Activated CD8-positive, alpha-beta T cell treated with anti-CD3 and anti-CD28 coated beads for 36 hours (primary cell): ENCODE data around the gene SPDYE4. TPM values are rescaled to one million over a fixed set of nuclear protein-coding genes. Genes with fewer than 3 reads are reported as not detected.

ENCODE experiments used
- ATAC-seq: fragments of 200-7000 bp; cut with Tn5 transposase; one replicate; pipeline ENCODE4 v1.10.0; 2021; ENCODE audit warnings: mild to moderate bottlenecking, moderate library complexity
- CTCF ChIA-PET: fragments of 350-600 bp; sonication (Branson Sonifier 250); formaldehyde crosslinking; loops from one replicate; lab custom pipeline; 2021; ENCODE audit warnings: antibody characterized with exemption; lab: Charles Lee
- POLR2A ChIA-PET: fragments of 350-600 bp; sonication (Branson Sonifier 250); formaldehyde crosslinking; loops from one replicate; lab custom pipeline; 2021; ENCODE audit warnings: antibody characterized with exemption; lab: Charles Lee
- DNase-seq: peaks from one replicate; pipeline ENCODE4 v3.0.0-alpha.2; 2020
- H3K27ac Mint-ChIP-seq: one replicate; pipeline ENCODE4 v1.8.0; 2021; ENCODE audit warnings: mild to moderate bottlenecking, mixed read lengths
- H3K27me3 Mint-ChIP-seq: one replicate; pipeline ENCODE4 v1.8.0; 2021; ENCODE audit warnings: mixed read lengths
- H3K36me3 Mint-ChIP-seq: one replicate; pipeline ENCODE4 v1.8.0; 2021; ENCODE audit warnings: low read depth, mixed read lengths
- H3K4me1 Mint-ChIP-seq: one replicate; pipeline ENCODE4 v1.8.0; 2021; ENCODE audit warnings: low read depth, mixed read lengths
- H3K4me3 Mint-ChIP-seq: one replicate; pipeline ENCODE4 v1.8.0; 2021; ENCODE audit warnings: mild to moderate bottlenecking, moderate library complexity, mixed read lengths
- H3K9me3 Mint-ChIP-seq: one replicate; pipeline ENCODE4 v1.8.0; 2021; ENCODE audit warnings: mixed read lengths
- intact Hi-C: fragments of 100-400 bp; cut with micrococcal nuclease; formaldehyde crosslinking; loops from one replicate; pipeline ENCODE4 v1.10.0; 2022
- total RNA-seq, 2 experiments: library from RNA; stranded (reverse); gene quantifications; one replicate each; pipeline ENCODE4 v1.2.3, GENCODE V29; 2021
- TF ChIP-seq, protein P1 (sequence below): fragments of 200-600 bp; IDR thresholded peaks from one replicate; pipeline ENCODE4 v1.8.0; 2022; ENCODE audit warnings: antibody characterized with exemption, mild to moderate bottlenecking

SPDYE4 gene
- total RNA-seq, 2 experiments from 2014 or later, result not detected

DNA sequence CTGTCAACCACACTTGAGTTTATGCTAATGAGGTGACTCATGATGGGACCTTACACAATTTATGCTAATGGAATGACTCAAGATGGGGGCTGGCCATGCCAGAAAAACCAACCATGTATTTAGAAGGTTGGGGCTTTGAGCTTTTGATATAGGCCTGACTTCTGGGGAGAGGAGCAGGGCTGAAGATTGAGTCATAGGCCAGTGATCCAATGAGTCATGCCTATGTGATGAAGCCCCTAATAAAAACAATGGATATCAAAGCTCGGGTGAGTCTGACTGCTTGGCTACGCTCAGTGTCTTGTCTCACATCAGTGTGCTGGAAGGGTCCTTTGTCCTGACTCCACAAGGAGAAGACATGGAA lies 33.5 kb upstream of the SPDYE4 start:
- ATAC-seq (peak; percentile 87), DNase-seq (peak; percentile 45)
- no peaks in the 10 kb centered on the region for H3K4me1 Mint-ChIP-seq
- ChIA-PET POLR2A (interaction anchor here (0.5 to 0.6 kb wide), 2 partner anchors 406 to 1072 kb away, joined by 3 read pairs; no protein-coding TSS in a partner anchor), CTCF (no interaction called here)
- H3K36me3 Mint-ChIP-seq, result no peaks in the 10 kb centered on the region
- TF ChIP-seq, protein P1, sequence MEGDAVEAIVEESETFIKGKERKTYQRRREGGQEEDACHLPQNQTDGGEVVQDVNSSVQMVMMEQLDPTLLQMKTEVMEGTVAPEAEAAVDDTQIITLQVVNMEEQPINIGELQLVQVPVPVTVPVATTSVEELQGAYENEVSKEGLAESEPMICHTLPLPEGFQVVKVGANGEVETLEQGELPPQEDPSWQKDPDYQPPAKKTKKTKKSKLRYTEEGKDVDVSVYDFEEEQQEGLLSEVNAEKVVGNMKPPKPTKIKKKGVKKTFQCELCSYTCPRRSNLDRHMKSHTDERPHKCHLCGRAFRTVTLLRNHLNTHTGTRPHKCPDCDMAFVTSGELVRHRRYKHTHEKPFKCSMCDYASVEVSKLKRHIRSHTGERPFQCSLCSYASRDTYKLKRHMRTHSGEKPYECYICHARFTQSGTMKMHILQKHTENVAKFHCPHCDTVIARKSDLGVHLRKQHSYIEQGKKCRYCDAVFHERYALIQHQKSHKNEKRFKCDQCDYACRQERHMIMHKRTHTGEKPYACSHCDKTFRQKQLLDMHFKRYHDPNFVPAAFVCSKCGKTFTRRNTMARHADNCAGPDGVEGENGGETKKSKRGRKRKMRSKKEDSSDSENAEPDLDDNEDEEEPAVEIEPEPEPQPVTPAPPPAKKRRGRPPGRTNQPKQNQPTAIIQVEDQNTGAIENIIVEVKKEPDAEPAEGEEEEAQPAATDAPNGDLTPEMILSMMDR, result no peak
- peaks cover 9% of the 10 kb centered on the region for H3K9me3 Mint-ChIP-seq
- no peaks in the 10 kb centered on the region for H3K27me3 Mint-ChIP-seq
- intact Hi-C loops, result no loop called here
- H3K4me3 Mint-ChIP-seq, result no peak overlapping the region
- no peak overlapping the region for H3K27ac Mint-ChIP-seq

- CTCF ChIA-PET, result no interaction called here
- Mint-ChIP-seq H3K4me1 (no peaks in the 10 kb centered on the region), H3K36me3 (no peaks in the 10 kb centered on the region), H3K27me3 (no peaks in the 10 kb centered on the region), H3K9me3 (peaks cover 9% of the 10 kb centered on the region), H3K27ac (no peak overlapping the region), H3K4me3 (no peak overlapping the region)
- intact Hi-C loops, result no loop called here
- DNase-seq (no peak), ATAC-seq (no peak)
- POLR2A ChIA-PET, result interaction anchor here (0.6 kb wide), 1 partner anchor 1073 kb away, joined by 3 read pairs; no protein-coding TSS in a partner anchor
- TF ChIP-seq, protein P1, result no peak
These were observed 33.0 kb upstream of the SPDYE4 start for GRCh38 chr17:8791248-8791909.

GRCh38 chr17:8789743-8790142 lies 31.4 kb upstream of the SPDYE4 start:
- no peak overlapping the region for H3K27ac Mint-ChIP-seq
- no peaks in the 10 kb centered on the region for H3K27me3 Mint-ChIP-seq
- DNase-seq (no peak), ATAC-seq (no peak)
- ChIA-PET POLR2A (interaction anchor here (0.6 kb wide), 1 partner anchor 198 kb away, joined by 3 read pairs; no protein-coding TSS in a partner anchor), CTCF (interaction anchor here (0.7 kb wide), 1 partner anchor 208 kb away, joined by 3 read pairs; no protein-coding TSS in a partner anchor)
- H3K4me1 Mint-ChIP-seq, result no peaks in the 10 kb centered on the region
- H3K9me3 Mint-ChIP-seq, result peaks cover 9% of the 10 kb centered on the region
- TF ChIP-seq, protein P1, result no peak
- H3K4me3 Mint-ChIP-seq, result no peak overlapping the region
- intact Hi-C loops, result no loop called here
- no peaks in the 10 kb centered on the region for H3K36me3 Mint-ChIP-seq

DNA sequence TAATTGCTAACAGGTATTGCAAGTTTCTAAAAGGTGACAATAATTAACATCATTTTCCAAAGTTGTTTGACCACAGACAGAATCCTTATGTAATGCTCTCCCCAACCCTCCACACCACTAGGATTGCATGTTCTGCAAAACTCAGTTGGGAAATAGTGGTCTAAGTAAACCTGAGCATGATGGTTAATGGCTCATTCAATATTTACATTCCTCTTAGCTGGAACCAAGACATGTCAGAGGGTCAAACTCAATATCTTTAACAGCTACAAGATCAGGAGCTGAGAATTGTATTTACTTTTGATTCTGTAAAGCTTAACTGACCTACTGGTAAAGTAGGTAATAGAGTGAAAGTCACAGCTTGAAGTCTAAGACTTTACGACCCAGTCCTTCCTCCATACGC lies 30.7 kb upstream of the SPDYE4 start:
- H3K4me3 Mint-ChIP-seq, result no peak overlapping the region
- CTCF ChIA-PET, result interaction anchor here (0.6 to 0.8 kb wide), 2 partner anchors 78 to 209 kb away, joined by 3 to 4 read pairs; partner anchors contain the start of gene PIK3R6

More for the DNA sequence above, 30.7 kb upstream of the SPDYE4 start:
- POLR2A ChIA-PET, result interaction anchor here (0.6 kb wide), 1 partner anchor 198 kb away, joined by 3 read pairs; no protein-coding TSS in a partner anchor
- Mint-ChIP-seq H3K27me3 (no peaks in the 10 kb centered on the region), H3K27ac (no peak overlapping the region), H3K9me3 (peaks cover 9% of the 10 kb centered on the region), H3K4me1 (no peaks in the 10 kb centered on the region), H3K36me3 (no peaks in the 10 kb centered on the region)
- TF ChIP-seq, protein P1, result no peak
- DNase-seq (no peak), ATAC-seq (no peak)
- intact Hi-C loops, result no loop called here
